Fibroblast of skin of right biceps (primary cell): ENCODE data around the gene IFNA17.
"Not testable (repeated sequence)": the region's sequence is repeated elsewhere in the genome, so short reads cannot be mapped to it uniquely, and the experiment has no call there.

Source experiments
- DNase-seq: peaks from one replicate; pipeline ENCODE4 v3.0.0-alpha.2; 2013

IFNA17 gene

DNA sequence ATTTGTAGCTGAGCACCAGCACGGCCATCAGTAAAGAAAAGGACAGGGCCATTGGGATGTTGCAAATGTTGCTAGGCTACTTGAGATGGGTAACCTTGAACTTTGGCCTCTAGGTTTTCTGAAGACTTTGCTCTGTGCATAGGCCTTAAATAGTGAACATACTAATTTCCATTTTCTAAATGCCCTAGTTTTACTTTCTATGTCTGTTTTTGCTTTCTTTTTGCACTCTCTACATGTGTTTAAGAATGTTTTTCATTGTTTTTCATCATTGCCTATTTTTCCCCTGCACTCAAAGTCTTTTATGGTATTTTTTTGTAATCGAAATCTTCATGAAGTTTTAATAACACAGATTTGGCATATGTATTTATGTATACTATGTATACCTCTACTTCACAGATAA is at the start of gene IFNA17:
Gene IFNA17 (minus strand): TSS at position 101 of the 400 bp plus-strand sequence. CDS start 49 bp downstream, at position 52.
- no peak for DNase-seq

- no peak for DNase-seq
Measured at GRCh38 chr9:21268347-21268657, 40.3 kb upstream of the IFNA17 start.

- no peak for DNase-seq
Measured at GRCh38 chr9:21267485-21268346, 39.7 kb upstream of the IFNA17 start.

DNA sequence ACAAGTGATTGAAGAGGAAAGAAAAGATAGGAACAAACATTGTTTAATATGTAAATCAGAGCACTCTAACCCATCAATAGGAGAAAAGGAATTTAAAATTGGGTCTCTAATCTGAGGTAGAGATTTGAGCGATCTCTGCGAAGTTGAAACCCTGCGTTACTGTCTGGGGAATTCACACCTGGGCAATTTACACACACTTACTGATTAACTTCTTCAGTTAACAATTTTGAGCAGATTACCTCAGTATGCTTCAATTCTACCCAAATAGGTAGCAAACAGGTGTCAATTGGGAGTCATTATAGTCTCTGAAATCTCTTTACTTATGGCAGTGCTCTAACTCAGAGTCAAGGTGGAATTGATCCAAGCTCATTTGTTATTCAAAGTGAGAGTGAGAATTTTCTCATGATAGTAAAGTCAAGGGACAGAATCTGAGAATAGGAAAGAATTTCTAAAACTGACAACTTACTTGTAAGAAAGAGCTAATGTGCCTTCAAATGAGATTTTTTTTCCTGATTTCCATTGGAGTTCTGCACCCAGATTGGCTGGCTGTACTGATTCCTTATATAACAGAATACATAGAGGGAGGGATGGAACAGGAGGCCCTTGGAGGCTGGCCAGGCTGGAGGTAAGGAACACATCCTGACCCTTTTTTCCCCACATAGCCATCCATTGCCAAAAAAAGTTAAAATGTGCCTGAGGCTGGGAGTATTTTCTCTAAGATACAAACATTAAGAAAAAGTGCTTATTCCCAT is 38.9 kb upstream of the IFNA17 start:
- no peak for DNase-seq

GRCh38 chr9:21265421-21266189 is 37.6 kb upstream of the IFNA17 start:
- no peak for DNase-seq

- no peak for DNase-seq
Measured at GRCh38 chr9:21255538-21256212, 27.7 kb upstream of the IFNA17 start.

GRCh38 chr9:21252721-21253547 is 24.9 kb upstream of the IFNA17 start:
- DNase-seq = peak; percentile 33

GRCh38 chr9:21251638-21252037 is 23.6 kb upstream of the IFNA17 start:
- no peak for DNase-seq

- DNase-seq = no peak
Measured at GRCh38 chr9:21251190-21251589, 23.2 kb upstream of the IFNA17 start.

DNA sequence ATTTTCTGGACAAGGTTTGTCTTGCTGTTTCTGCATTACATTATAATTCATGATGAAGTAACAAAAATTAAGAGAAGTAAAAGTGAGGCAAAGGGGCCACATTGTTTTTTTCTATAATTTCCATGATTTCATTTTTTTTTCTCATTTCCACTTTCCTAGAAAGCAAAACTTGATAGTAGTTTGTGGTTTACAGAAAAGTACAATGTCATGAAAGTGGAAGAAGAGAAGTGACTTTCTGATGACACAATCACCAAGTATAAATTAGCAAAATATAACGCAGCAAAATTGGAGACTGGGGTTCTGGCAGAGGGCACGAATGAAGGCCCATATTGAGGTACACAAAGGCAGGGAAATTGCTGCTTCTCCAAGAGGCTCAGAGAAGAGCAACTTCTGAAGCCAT is 16.8 kb upstream of the IFNA17 start:
- DNase-seq = no peak

DNA sequence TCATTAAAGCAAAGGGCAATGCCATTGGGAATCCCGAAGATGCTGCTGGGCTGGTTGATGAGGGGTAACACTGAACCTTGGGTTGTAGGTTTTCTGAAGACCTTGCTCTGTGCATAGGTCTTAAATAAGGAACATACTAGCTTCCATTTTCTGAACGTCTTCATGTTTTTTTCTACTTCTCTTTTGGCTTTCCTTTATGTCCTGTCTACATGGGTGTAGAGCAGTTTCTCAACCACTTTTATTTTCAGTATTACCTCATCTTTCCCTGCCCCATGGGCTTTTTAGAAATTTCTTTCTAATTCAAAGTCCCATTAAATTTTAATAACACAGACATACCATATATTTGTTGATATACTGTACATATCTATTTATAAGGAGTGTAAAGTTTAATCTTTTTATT is 11.9 kb upstream of the IFNA17 start, which contains the start of gene IFNA14:
Gene IFNA14 (minus strand): TSS at position 95 of the 400 bp plus-strand sequence. CDS start 70 bp downstream, at position 25.
- no peak for DNase-seq

DNA sequence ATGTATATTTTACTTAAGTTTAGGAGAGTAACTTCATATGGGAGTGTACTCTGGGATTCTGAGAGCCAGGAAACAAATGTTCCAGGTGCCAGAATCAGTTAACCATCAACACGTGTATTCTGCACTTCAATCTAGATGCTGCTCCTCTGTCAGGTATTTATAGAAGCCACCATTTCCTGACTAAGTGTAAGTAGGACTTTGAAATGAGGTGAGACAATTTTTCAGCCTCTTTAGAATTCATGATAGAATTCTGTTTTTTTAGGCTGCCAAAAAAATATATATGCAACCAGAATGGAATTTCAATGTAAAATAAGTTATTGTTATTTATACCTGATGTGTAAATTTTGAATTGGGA is 8.3 kb upstream of the IFNA17 start:
- not testable (repeated sequence) for DNase-seq

GRCh38 chr9:21235468-21236359 is 7.7 kb upstream of the IFNA17 start:
- peak; percentile 20 for DNase-seq

DNA sequence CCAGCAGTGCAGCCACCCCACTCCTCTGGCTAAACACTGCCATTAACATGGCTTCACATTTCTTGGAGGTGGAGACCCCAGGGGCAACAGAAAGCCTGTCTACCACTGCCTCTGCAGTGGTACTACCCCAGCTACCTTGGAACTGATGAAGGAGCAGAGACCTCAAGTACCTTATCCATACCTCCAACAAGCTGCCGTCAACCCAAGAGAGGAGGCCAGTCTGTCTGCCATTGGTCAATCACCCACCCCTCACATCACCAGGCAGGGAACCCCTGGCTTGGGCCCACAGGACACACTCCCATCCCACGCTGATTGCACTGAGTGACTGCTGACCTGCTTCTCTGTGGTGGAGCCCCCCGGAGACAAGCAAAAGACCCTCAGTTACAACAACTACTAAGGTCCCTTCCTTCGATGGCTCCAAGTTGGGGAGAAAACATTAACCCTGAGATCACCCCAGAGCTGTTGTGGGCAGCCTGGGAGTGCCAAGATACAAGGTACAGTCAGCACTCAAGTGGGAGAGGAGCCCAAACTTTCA is 6.2 kb upstream of the IFNA17 start:
- DNase-seq = no peak

- no peak for DNase-seq
Measured at GRCh38 chr9:21233258-21233657, 5.2 kb upstream of the IFNA17 start.

- DNase-seq = not testable (repeated sequence)
Measured at GRCh38 chr9:21217211-21217610, 10.8 kb downstream of the IFNA17 start, which contains the start of gene IFNA16. TSS of gene IFNA16 (minus strand) at chr9:21217311. CDS start at chr9:21217305, 6 bp downstream.

GRCh38 chr9:21213411-21214326 is 14.4 kb downstream of the IFNA17 start:
- DNase-seq = not testable (repeated sequence)

DNA sequence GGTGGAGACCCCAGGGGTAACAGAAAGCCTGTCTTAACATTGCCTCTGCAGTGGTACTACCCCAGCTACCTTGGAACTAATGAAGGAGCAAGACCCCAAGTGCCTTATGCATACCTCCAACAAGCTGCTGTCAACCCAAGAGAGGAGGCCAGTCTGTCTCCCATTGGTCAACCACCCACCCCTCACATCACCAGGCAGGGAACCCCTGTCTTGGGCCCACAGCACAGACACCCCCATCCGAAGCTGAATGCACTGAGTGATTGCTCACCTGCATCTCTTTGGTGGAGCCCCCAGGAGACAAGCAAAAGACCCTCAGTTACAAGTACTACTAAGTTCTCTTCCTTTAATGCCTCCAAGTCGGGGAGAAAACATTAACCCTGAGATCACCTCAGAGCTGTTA is 15.9 kb downstream of the IFNA17 start:
- not testable (repeated sequence) for DNase-seq

DNA sequence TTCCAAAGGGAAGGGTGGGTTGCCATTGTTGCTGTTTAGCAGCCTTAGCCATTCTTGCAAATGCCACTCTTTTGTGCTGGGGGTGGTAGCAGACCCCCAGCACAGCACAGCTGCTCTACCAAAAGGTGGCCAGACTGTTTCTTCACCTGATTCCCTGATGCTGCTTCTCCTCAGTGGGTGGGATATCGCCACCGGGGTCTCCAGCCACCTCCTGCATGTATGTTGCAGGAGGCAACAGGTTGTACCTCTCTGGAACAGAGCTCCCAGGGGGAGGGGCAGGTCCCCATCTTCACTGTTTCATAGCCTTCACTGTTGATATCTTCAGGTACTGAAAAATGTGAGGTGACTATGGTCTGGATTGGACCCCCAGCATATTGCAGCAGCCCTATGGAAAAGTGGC is 17.2 kb downstream of the IFNA17 start:
- not testable (repeated sequence) for DNase-seq
